Inferior parietal cortex (tissue), 1 donor: Measurements from ENCODE around the gene SELENBP1.

Experiments used
- DNase-seq: peaks from one replicate; pipeline ENCODE4 v3.0.0-alpha.2; 2016; ENCODE audit errors: extremely low spot score

Gene SELENBP1

GRCh38 chr1:151344291-151344690 lies 28.2 kb downstream of the SELENBP1 start:
- DNase-seq = no peak

DNA sequence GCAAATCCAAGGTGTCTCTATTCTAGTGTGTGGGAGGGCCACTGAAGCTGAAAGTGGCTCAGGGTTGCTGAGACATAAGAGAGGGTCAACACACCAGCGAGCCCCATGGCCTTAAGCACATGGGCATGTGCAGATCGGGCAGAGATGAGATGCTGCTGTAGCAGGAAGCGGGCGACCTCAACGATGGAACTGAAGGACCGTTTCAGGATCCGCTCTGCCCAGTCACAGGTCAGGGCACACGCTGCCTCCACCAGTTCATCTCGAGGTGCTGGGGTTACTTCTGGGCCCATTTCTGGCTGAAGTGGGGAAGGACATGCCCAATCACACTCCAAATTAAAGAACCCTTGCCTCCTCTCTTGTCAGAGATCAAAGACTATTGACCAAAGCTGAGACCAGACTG lies 28.9 kb downstream of the SELENBP1 start:
- no peak for DNase-seq

DNA sequence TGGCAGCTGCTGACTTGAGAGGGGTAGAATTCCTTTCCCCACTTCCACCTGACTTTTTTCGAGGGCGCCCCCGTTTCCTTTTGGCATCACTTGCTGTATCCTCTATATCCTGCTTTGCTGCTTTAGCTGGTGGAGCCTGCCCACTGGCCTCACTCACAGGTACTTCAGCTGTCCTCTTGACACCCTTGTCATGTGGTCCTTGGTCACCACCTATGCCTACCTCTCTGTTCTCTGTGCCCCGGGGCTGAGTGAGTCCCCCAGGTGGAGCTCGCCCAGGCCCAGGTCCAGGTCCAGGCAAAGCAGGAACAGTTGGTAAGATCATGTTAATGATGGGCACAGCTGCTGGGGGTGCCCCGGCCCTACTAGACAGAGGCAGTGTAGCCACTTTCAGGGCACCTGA lies 29.9 kb downstream of the SELENBP1 start:
- DNase-seq = no peak

DNA sequence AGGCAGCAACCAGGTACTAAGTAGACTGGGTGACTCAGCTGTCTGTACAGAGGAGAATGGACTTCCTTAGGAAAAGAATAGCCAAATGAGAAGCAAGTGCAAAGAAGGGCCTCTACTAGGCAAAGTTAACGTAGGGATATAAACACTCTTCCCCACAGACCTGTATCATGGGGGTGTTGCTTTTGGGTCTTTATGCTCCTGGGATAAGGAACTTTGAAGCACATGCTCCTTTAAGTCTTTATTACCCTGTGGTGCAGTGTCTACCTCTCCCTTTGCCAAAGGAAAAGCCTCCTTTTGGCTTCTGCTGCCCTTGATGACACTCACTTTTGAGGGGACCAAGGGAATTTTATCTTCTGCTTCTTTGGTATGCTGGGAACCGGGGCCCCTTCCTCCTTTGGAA lies 30.5 kb downstream of the SELENBP1 start:
- no peak for DNase-seq

DNA sequence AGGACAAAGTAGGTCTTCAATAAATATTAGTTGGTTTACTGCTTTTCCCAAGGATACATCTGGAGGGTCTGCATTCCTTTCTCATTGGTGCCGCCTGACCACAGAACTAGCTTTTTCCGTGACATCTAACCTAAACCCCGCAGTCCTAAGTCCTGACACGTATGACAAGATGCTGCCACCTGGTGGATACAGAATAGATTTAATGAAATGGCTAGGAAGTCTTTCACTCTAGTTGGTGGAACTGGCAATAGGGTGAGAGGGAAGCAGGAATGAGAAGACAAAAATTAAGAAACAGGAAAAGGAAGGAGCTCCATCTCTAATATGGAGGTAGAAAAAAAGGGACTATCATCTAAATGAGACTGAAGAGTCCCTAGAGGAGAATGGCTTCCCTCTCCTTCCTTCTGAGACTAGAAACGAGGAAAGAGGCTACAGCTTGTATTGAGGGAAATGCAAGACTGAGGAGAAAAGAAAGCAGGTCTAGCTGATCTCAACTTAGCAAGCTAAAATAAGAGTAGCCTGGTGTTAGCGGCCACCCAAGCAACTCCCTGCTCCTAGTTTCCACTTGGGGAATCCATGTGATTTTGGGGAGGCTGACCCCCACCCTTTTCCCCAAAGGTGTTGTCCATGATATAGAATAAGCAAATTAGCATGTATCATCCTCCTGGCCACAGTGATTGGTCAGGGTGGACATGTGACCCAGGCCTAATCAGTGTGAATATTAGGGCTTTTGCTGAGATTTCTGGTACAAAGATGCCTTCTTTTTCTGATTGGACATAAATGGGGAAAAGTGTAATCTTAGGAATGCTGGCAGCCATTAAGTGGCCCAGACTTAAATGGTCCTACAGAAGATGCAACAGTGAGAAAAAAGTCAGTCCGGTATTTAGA lies 31.4 kb downstream of the SELENBP1 start:
- peak; percentile 96 for DNase-seq

- DNase-seq = no peak
Measured at GRCh38 chr1:151336556-151336955, 35.9 kb downstream of the SELENBP1 start.

DNA sequence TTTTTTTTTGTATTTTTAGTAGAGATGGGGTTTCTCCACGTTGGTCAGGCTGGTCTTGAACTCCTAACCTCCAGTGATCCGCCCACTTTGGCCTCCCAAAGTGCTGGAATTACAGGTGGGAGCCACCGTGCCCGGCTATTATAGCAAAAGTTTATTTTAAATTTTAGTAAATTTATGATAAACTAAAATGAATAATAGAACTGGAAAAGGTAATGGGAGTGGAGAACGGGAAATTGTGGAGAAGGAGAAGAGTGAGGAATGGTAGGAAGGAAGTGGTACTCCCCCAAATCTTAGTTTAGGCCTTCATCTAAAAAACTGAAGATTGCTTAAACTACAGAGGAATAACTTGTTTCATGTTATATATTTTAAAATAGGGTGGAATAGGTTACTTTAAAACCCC lies 37.7 kb downstream of the SELENBP1 start:
- no peak for DNase-seq

GRCh38 chr1:151327903-151328674 lies 44.4 kb downstream of the SELENBP1 start:
- DNase-seq = no peak

DNA sequence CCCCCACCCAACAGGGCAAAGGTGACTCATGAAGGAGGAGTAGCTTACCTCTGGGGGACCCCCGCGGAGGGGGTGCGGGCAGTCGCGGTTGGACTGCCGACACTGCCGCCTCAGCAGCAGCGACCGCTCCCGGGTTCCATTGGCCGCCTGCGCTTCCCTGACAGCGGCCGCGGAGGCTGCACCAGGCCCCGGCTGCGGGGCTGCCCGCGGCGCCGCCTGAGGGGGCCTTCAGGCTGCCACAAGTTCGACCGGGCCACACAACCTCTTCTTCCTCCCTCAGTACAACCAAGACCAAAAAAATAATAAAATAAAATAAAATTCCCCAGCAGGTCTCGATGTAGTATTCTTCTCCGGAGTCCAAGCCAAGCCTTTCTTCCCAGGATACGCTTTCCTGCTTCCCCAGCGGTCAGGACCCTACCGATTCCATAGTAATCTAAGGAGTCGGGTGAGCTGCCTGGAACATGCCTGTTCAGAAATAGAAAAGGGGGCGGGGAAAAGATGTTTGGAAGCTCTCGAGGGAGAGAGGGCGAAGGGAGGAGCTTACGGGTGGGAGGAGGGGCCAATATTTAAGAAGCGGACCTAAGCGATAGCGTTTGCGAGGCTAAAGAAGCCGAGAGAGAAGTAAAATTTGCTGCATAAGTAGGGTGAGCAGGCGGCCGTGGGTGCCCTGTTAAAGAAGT lies 45.1 kb downstream of the SELENBP1 start, which contains the start of gene PI4KB:
PI4KB (minus strand) TSS at position 194 of the 680 bp plus-strand sequence. CDS start 10,935 bp downstream, outside the sequence.
- DNase-seq = peak; percentile 97

DNA sequence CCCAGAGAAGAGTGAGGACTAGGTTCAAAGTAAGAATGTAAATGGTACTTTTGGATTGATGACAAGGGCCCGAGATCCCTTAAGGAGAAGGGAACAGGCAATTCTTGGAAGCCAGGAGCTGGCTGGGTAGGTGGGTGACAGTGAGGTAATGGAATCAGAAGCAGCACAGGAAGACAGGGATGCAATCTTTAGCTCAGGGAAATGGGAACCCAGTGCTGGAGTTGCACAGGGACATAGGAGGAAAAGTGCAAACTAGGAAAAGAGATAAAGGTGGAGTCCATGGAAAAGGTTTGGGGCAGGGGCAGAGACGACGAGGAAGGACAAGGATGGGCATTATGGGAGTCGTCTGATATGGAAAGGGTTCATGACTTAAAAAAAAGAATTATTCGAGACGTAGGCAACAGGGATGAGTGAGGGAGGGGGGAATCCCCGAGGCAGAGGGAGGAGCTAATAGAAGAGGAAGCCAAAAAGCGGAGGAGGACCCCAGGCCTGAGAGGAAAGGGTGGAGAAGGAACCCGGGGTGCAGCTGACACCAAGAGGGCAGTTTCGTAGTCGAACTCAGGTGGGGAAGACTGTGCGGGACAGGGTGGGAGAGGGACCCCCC lies 45.8 kb downstream of the SELENBP1 start:
- no peak for DNase-seq

DNA sequence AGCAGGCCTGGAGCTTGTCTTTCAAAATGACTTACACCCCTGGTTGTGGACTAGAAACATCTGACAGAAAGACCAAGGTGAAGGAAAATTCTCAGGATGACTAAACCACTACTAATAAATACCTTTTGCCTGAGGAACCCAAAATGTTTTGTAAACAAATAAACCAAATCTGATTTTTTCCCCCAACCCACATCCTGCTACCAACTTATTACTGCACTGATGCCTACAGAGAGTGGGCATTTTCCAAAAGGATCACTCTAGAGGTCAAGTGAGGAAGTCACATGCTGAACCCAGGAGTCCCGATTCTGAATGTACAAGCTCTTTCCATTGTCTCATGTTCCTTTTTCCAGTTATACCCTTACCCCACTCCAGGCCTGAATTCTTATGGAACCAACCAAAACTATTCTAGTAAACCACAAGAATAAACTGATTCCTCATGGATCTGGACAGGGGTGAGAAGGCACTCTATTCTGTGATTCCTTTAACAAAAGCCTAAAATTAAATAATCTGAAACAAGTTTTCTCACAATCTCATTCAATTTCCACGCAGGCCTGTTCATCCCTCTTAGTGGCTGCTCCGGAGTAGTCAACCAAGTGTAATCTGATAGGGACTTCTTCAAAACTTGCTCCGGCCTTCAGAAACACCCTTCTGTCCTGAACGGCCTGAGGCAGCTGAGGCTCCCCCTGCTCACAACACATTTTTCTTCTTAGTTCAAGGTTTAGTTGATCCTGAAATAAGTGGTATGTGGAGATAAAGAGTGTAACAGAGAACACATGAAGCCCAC lies 46.7 kb downstream of the SELENBP1 start:
- no peak for DNase-seq

DNA sequence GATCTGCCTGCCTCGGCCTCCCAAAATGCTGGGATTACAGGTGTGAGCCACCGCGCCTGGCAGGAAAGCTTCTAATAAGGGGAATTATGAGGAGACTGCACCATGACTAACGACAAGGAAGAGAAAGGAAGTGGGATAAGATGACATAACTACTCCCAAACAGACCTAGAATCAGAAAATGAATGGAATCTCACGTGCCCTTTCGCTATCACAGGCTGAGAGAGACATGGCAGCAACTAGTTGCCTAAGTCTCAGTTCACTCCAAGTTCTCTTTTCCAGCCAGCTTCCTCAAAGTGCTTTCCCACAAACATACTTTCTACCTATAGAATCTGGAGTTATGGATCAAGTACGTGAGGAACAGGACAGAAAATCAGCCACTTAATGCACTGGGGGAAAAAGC lies 47.3 kb downstream of the SELENBP1 start:
- DNase-seq = no peak

GRCh38 chr1:151324390-151324930 lies 48.0 kb downstream of the SELENBP1 start:
- DNase-seq = no peak

- no peak for DNase-seq
Measured at GRCh38 chr1:151318975-151319374, 53.5 kb downstream of the SELENBP1 start.

DNA sequence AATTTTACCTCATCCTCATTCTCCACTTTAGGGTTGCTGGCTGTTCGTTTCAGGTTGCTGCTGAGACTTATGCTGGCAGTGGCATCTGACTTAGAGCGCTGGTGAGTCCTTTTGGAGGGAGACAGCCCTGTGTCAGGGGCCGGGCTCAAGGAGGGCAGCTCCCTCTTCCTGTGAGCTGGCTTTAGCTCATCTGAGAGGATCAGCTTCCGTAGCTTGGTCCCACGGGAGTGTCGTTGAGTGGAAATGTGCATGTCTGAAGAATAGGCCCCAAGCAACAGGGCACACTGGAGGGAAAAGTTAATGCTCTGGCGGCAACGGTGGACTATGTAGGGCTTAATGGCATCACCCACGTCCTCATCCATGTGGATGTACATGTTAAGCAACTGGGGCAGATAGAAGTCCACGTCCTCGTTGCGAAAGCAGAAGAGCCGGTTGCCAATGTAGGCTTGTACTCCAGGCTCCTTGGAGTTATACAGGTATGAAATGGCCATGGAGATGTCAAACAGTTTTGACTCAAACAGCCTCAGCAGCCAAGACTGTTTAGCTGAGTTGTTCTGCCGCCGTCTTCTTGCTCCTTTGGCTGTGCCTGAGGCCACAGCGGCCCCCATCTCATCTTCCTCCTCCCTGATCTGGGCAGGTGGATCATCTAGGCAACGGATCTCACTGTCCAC lies 56.8 kb downstream of the SELENBP1 start:
- no peak for DNase-seq
